Adrenal gland (tissue), 5 donors: ENCODE data around the gene SLC9A5.

Source experiments
- CTCF ChIP-seq, 6 experiments: fragments of 450-650 bp in 4 of 6; fragments of 200-600 bp in 2 of 6; sonication (generic) in 1 of 6; IDR thresholded peaks; 1 replicate in 5 of 6; 2 replicates in 1 of 6; pipeline versions ENCODE4 v1.5.1 to v1.8.0; 2016 to 2021; ENCODE audit warnings: antibody characterized with exemption in 6 of 6, mild to moderate bottlenecking in 2 of 6, moderate library complexity in 1 of 6
- POLR2A ChIP-seq, 2 donors: fragments of 450-650 bp; IDR thresholded peaks; one replicate each; pipeline ENCODE4 v1.6.1; 2017; ENCODE audit warnings: antibody characterized with exemption in 2 of 2, mild to moderate bottlenecking in 2 of 2, moderate library complexity in 1 of 2
- donor health status: DM: no; HTN: no; CAD: no.

GRCh38 chr16:67258161-67258835 is 9.5 kb downstream of the SLC9A5 start:
- TF ChIP-seq POLR2A (IDR thresholded peaks at IDR 0.05) (no peak), CTCF (IDR thresholded peaks at IDR 0.05) (no peak)
